Vagina (tissue), 2 donors: Measurements from ENCODE around the gene RAP1GDS1. TPM values are rescaled to one million over a fixed set of nuclear protein-coding genes. Genes with fewer than 3 reads are reported as not detected.
"Not testable (repeated sequence)": the region's sequence is repeated elsewhere in the genome, so short reads cannot be mapped to it uniquely, and the experiment has no call there.

Experiments
- DNase-seq, 2 donors: peaks; one replicate each; pipeline ENCODE4 v3.0.0-alpha.2; 2017; ENCODE audit errors: extremely low spot score in 2 of 2
- H3K27ac ChIP-seq: fragments of 200-600 bp; sonication (generic); one replicate; pipeline ENCODE4 v1.5.1; 2019
- H3K27me3 ChIP-seq: fragments of 200-600 bp; sonication (generic); one replicate; pipeline ENCODE4 v1.5.1; 2019
- H3K36me3 ChIP-seq, 2 donors: fragments of 200-600 bp; sonication (generic); one replicate each; pipeline ENCODE4 v1.5.1; 2017 to 2019
- H3K4me1 ChIP-seq: fragments of 200-600 bp; sonication (generic); one replicate; pipeline ENCODE4 v1.5.1; 2019
- H3K4me3 ChIP-seq, 2 donors: fragments of 200-600 bp; sonication (generic); 1 replicate in 1 of 2; 2 replicates in 1 of 2; pipeline ENCODE4 v1.5.1; 2016 to 2019
- H3K9me3 ChIP-seq: fragments of 200-600 bp; sonication (generic); one replicate; pipeline ENCODE4 v1.5.1; 2019
- CTCF ChIP-seq, 3 experiments: fragments of 450-650 bp in 2 of 3; fragments of 200-600 bp in 1 of 3; sonication (generic) in 1 of 3; IDR thresholded peaks; one replicate each; pipeline ENCODE4 v1.5.1; 2017 to 2019; ENCODE audit warnings: antibody characterized with exemption in 3 of 3, mild to moderate bottlenecking in 2 of 3, moderate library complexity in 2 of 3
- POLR2A ChIP-seq, 2 donors: fragments of 450-650 bp; IDR thresholded peaks; one replicate each; pipeline ENCODE4 v1.6.1; 2017; ENCODE audit warnings: antibody characterized with exemption in 2 of 2, mild to moderate bottlenecking in 2 of 2, moderate library complexity in 2 of 2
- POLR2AphosphoS5 ChIP-seq, 2 donors: sonication (generic); formaldehyde crosslinking; IDR thresholded peaks; one replicate each; pipeline ENCODE4 v1.9.0; 2017; ENCODE audit warnings: antibody characterized with exemption in 2 of 2, mild to moderate bottlenecking in 2 of 2, low read depth in 1 of 2; ENCODE audit not compliant: insufficient read depth in 1 of 2
- intact Hi-C: fragments of 100-400 bp; cut with DNase I; formaldehyde crosslinking; loops from one replicate; pipeline ENCODE4 v1.15.1; 2023
- total RNA-seq: library from RNA; depleted of rRNA; stranded (reverse); fragments of >200 nt; gene quantifications from one replicate; pipeline ENCODE4 v1.2.3, GENCODE V29; 2016

The RAP1GDS1 gene
- total RNA-seq, 1 donor from 2014 or later = 16.0 TPM

GRCh38 chr4:98448908-98449307 lies 187.7 kb downstream of the RAP1GDS1 start:
- H3K27ac ChIP-seq = no peak overlapping the region
- no peaks in the 10 kb centered on the region for H3K27me3 ChIP-seq
- no peak for TF ChIP-seq POLR2AphosphoS5 (IDR thresholded peaks at IDR 0.05; ENCODE audit: insufficient read depth in 1 of 2, low read depth in 1 of 2)
- TF ChIP-seq CTCF (IDR thresholded peaks at IDR 0.05) = no peak
- TF ChIP-seq POLR2A (IDR thresholded peaks at IDR 0.05) = no peak
- no peak overlapping the region for H3K4me3 ChIP-seq
- no peaks in the 10 kb centered on the region for H3K4me1 ChIP-seq
- no peaks in the 10 kb centered on the region for H3K9me3 ChIP-seq
- intact Hi-C loops = no loop called here
- no peak for DNase-seq
- H3K36me3 ChIP-seq = no peaks in the 10 kb centered on the region

DNA sequence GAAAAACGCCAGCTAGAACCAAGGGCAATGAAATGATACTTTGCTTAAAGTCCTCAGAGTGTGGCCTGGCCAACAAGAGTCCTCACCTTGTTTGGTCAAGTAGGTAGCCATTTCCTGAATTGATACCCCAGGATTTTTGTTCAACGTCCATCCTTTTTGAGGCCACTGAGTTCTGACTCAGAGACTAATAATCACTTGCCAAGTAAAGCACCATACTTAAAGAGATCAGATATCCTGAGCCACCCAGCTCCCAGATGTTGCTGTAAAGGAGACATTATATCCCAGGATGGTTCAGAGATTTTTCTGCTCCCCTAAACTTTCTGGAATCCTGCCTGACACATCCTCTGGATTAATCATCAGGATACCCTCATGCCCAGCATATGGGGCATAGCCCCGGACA lies 190.9 kb downstream of the RAP1GDS1 start:
- no peaks in the 10 kb centered on the region for H3K36me3 ChIP-seq
- DNase-seq = no peak
- no peak overlapping the region for H3K4me3 ChIP-seq
- no peak overlapping the region for H3K27ac ChIP-seq
- H3K4me1 ChIP-seq = no peaks in the 10 kb centered on the region
- H3K27me3 ChIP-seq = no peaks in the 10 kb centered on the region
- no peak for TF ChIP-seq POLR2A (IDR thresholded peaks at IDR 0.05)
- TF ChIP-seq POLR2AphosphoS5 (IDR thresholded peaks at IDR 0.05; ENCODE audit: insufficient read depth in 1 of 2, low read depth in 1 of 2) = no peak
- TF ChIP-seq CTCF (IDR thresholded peaks at IDR 0.05) = no peak
- no peaks in the 10 kb centered on the region for H3K9me3 ChIP-seq
- intact Hi-C loops = no loop called here

- H3K4me3 ChIP-seq, H3K36me3 ChIP-seq, intact Hi-C loops, H3K4me1 ChIP-seq, DNase-seq, H3K9me3 ChIP-seq, H3K27ac ChIP-seq, H3K27me3 ChIP-seq: not testable (repeated sequence)
Observed at GRCh38 chr4:98457422-98457821, 196.2 kb downstream of the RAP1GDS1 start.

- H3K36me3 ChIP-seq, H3K4me3 ChIP-seq, H3K9me3 ChIP-seq, H3K27ac ChIP-seq, DNase-seq, intact Hi-C loops, H3K4me1 ChIP-seq, H3K27me3 ChIP-seq: not testable (repeated sequence)
Observed at GRCh38 chr4:98461121-98461865, 200.1 kb downstream of the RAP1GDS1 start.

- intact Hi-C loops = no loop called here
- no peaks in the 10 kb centered on the region for H3K36me3 ChIP-seq
- no peaks in the 10 kb centered on the region for H3K4me1 ChIP-seq
- no peak overlapping the region for H3K4me3 ChIP-seq
- H3K9me3 ChIP-seq = no peaks in the 10 kb centered on the region
- no peak overlapping the region for H3K27ac ChIP-seq
- no peaks in the 10 kb centered on the region for H3K27me3 ChIP-seq
- no peak for TF ChIP-seq CTCF (IDR thresholded peaks at IDR 0.05)
- no peak for TF ChIP-seq POLR2AphosphoS5 (IDR thresholded peaks at IDR 0.05; ENCODE audit: insufficient read depth in 1 of 2, low read depth in 1 of 2)
- TF ChIP-seq POLR2A (IDR thresholded peaks at IDR 0.05) = no peak
- no peak for DNase-seq
Observed at GRCh38 chr4:98462487-98462886, 201.3 kb downstream of the RAP1GDS1 start.

DNA sequence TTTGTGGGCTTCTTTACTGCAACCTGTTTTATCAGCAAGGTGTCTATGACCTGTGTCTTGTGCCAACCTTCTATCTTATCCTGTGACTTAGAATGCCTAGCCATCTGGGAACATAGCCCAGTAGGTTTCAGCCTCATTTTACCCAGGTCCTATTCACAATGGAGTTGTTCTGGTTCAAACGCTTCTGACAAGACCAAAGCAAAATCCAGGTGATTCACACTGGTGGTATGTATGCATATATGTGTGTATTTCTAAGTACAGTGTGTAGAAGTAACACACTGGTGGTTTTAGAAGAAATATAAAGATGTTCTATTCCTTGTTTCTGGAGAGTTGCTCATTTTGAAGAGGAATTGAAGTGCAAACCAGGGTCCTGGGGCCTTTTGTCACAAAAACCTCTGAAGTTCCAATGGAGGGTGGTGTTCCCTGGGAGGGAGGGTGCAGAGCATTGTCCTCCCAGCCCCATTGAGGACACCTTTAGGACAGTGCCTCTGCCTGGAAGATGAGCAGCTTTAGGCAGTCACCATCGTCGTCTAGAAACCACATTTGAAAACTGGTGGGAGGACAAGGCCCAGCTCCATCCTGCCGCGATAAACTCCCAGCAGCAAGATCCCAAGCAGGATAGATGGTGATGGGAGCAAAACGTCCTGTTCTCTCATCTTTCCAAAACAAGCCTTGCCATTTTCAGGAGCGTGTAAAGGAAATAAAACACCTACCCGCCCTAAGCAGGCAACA lies 205.8 kb downstream of the RAP1GDS1 start:
- H3K36me3 ChIP-seq = peaks cover 0 to 2% of the 10 kb centered on the region in 2 donors
- no peak overlapping the region for H3K4me3 ChIP-seq
- H3K4me1 ChIP-seq = peaks cover 13% of the 10 kb centered on the region
- no peak for TF ChIP-seq POLR2A (IDR thresholded peaks at IDR 0.05)
- TF ChIP-seq POLR2AphosphoS5 (IDR thresholded peaks at IDR 0.05; ENCODE audit: insufficient read depth in 1 of 2, low read depth in 1 of 2) = no peak
- TF ChIP-seq CTCF (IDR thresholded peaks at IDR 0.05) = no peak
- H3K9me3 ChIP-seq = no peaks in the 10 kb centered on the region
- intact Hi-C loops = no loop called here
- H3K27ac ChIP-seq = no peak overlapping the region
- no peak for DNase-seq
- H3K27me3 ChIP-seq = no peaks in the 10 kb centered on the region
